ENCODE data around the gene ADAMTS17. TPM values are rescaled to one million over a fixed set of nuclear protein-coding genes. Genes with fewer than 3 reads are reported as not detected.

The ADAMTS17 gene
- total and polyA plus RNA-seq, 9 of the 15 experiments (the other 6 are each of a cell fraction or from before 2014, with no cell fraction given): 0.01 to 0.14 (median 0.07) TPM; not detected in 6

DNA sequence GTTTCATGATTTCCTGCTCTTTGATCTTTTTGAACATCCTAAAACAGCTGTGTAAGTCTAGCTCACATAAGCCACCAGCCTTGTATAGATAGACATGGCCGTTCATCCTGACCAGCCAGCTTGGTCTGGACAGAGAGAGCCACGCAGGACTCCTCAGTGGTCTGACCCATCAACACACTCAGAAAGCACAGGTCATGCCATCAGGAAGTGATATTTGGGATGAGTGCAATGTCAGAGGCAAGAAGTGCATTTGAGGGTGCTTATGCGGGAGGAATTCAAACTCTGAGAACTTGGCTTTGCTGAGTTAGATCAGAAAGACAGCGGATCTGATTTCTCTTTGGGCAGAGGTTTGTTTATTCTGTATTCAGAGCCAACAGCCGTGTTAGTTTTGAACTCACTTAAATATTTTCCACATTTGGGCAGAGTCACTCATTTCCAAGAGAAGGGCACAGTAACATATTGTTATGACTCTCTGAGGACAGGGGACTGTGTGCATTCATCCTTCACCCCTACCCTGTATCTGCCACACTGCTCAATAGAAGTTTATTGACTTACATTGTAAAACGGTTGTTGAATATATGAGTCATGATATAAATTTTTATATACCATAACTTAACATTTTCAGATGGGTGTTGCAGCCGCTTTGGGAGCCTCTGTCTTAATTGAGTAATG lies 383.2 kb downstream of the ADAMTS17 start:
- Histone ChIP-seq H3K79me2 (ENCODE audit: control insufficient read depth, insufficient read depth, low read length) (no peaks in the 10 kb centered on the region), H2AFZ (ENCODE audit: low read depth, low read length) (no peak overlapping the region), H3K4me2 (ENCODE audit: insufficient read depth, low read length) (no peak overlapping the region), H3K27me3 (ENCODE audit: control insufficient read depth in 2 of 2, insufficient read depth in 2 of 2, low read length in 2 of 2) (peaks cover 0 to 3% of the 10 kb centered on the region in 2 experiments; a peak in 1 of 5 replicates), H3K9me3 (replicated peaks; ENCODE audit: control insufficient read depth, insufficient read depth, low read depth, low read length) (no peaks in the 10 kb centered on the region), H3K9me1 (ENCODE audit: control insufficient read depth, insufficient read depth, low read length) (no peaks in the 10 kb centered on the region), H3K9ac (ENCODE audit: insufficient read depth in 1 of 2, low read depth in 2 of 2, low read length in 2 of 2) (no peak overlapping the region), H3K4me3 (no peak overlapping the region), H3K4me1 (replicated peaks in 1 of 2; ENCODE audit: control insufficient read depth in 2 of 2, insufficient read depth in 2 of 2, low read length in 2 of 2) (no peaks in the 10 kb centered on the region), H3K36me3 (ENCODE audit: control insufficient read depth, insufficient read depth, low read length) (no peaks in the 10 kb centered on the region), H3K27ac (ENCODE audit: extremely low read depth, low read depth, low read length) (no peak overlapping the region), H4K20me1 (replicated peaks; ENCODE audit: control insufficient read depth, insufficient read depth, low read length) (no peaks in the 10 kb centered on the region)
- ChIA-PET POLR2A (no interaction called here), CTCF (ENCODE audit: low intra/inter-chr PET ratio) (no interaction called here)
- ATAC-seq (no peak), FAIRE-seq (no peak), DNase-seq (ENCODE audit: extremely low read depth in 1 of 4, low spot score in 3 of 4) (no peak)
- intact Hi-C loops (cut with micrococcal nuclease): loop anchor here (10.0 kb wide), 1 partner anchor 176 kb away; no protein-coding TSS in a partner anchor
- no TSS peak for BruUV-seq (replicated peaks)
- in situ Hi-C loops (cut with MboI): no loop called here
- 0% methylated on average over 7 of the region's 7 CpGs for WGBS (ENCODE audit: insufficient coverage, low coverage, missing lambda C conversion rate)
- TF ChIP-seq TEAD1 (CRISPR knock-in tag; IDR thresholded peaks at IDR 0.05) (no peak), NUFIP1 (IDR thresholded peaks at IDR 0.05; ENCODE audit: partially characterized antibody) (no peak), NRF1 (conservative IDR thresholded peaks at IDR 0.05 in 1 of 2, IDR thresholded peaks at IDR 0.05 in 1 of 2) (no peak), ZNF57 (CRISPR knock-in tag; IDR thresholded peaks at IDR 0.05) (no peak), ZNF184 (CRISPR knock-in tag; IDR thresholded peaks at IDR 0.05) (no peak), ATF4 (CRISPR knock-in tag; IDR thresholded peaks at IDR 0.05) (no peak), ELF2 (CRISPR knock-in tag; IDR thresholded peaks at IDR 0.05) (no peak), ZNF354B (CRISPR knock-in tag; IDR thresholded peaks at IDR 0.05) (no peak), ATF3 (IDR thresholded peaks at IDR 0.05) (no peak), ATF3 (CRISPR knock-in tag; conservative IDR thresholded peaks at IDR 0.05) (no peak), RUNX1 (IDR thresholded peaks at IDR 0.05; ENCODE audit: low read depth) (no peak), ZNF695 (CRISPR knock-in tag; IDR thresholded peaks at IDR 0.05) (no peak), PRPF4 (IDR thresholded peaks at IDR 0.05; ENCODE audit: insufficient read depth, low read depth, low read length, poor library complexity, severe bottlenecking) (no peak), TFE3 (CRISPR knock-in tag; IDR thresholded peaks at IDR 0.05) (no peak), U2AF1 (optimal IDR thresholded peaks at IDR 0.05; ENCODE audit: low read depth, low read length) (no peak), STAT5A (IDR thresholded peaks at IDR 0.05; ENCODE audit: borderline replicate concordance, low read length) (no peak), RHOXF2B (CRISPR knock-in tag; conservative IDR thresholded peaks at IDR 0.05) (no peak)
- TF ChIP-seq, protein P1, sequence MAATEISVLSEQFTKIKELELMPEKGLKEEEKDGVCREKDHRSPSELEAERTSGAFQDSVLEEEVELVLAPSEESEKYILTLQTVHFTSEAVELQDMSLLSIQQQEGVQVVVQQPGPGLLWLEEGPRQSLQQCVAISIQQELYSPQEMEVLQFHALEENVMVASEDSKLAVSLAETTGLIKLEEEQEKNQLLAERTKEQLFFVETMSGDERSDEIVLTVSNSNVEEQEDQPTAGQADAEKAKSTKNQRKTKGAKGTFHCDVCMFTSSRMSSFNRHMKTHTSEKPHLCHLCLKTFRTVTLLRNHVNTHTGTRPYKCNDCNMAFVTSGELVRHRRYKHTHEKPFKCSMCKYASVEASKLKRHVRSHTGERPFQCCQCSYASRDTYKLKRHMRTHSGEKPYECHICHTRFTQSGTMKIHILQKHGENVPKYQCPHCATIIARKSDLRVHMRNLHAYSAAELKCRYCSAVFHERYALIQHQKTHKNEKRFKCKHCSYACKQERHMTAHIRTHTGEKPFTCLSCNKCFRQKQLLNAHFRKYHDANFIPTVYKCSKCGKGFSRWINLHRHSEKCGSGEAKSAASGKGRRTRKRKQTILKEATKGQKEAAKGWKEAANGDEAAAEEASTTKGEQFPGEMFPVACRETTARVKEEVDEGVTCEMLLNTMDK (IDR thresholded peaks at IDR 0.05; ENCODE audit: borderline replicate concordance, insufficient read depth, low read depth, low read length, poor library complexity, severe bottlenecking): no peak
